Subcutaneous abdominal adipose tissue (tissue), 5 donors: ENCODE results near the gene HSD11B1.

Source experiments
- H3K27ac ChIP-seq: one replicate; pipeline ENCODE4 v1.7.0; 2013; ENCODE audit warnings: low read depth, mild to moderate bottlenecking, inconsistent platforms, low read length, moderate library complexity
- H3K27me3 ChIP-seq, 5 donors: one replicate each; pipeline ENCODE4 v1.7.0; 2013; ENCODE audit warnings: low read length in 5 of 5, inconsistent platforms in 1 of 5; ENCODE audit not compliant: control insufficient read depth in 5 of 5, insufficient read depth in 4 of 5
- H3K36me3 ChIP-seq, 5 donors: one replicate each; pipeline ENCODE4 v1.7.0; 2013; ENCODE audit warnings: low read length in 5 of 5; ENCODE audit not compliant: control insufficient read depth in 5 of 5, insufficient read depth in 5 of 5
- H3K4me1 ChIP-seq, 5 donors: one replicate each; pipeline ENCODE4 v1.7.0; 2013; ENCODE audit warnings: low read length in 5 of 5, mild to moderate bottlenecking in 3 of 5, moderate library complexity in 1 of 5; ENCODE audit not compliant: control insufficient read depth in 5 of 5, insufficient read depth in 5 of 5
- H3K4me3 ChIP-seq, 5 donors: one replicate each; pipeline ENCODE4 v1.7.0; 2013; ENCODE audit warnings: low read length in 5 of 5, low read depth in 1 of 5
- H3K9ac ChIP-seq, 5 donors: one replicate each; pipeline ENCODE4 v1.7.0; 2013; ENCODE audit warnings: low read length in 5 of 5, mild to moderate bottlenecking in 4 of 5, moderate library complexity in 3 of 5
- H3K9me3 ChIP-seq, 5 donors: one replicate each; pipeline ENCODE4 v1.7.0; 2013; ENCODE audit warnings: low read length in 5 of 5; ENCODE audit not compliant: control insufficient read depth in 5 of 5
- donor health status: healthy.
- donor health status: healthy.
- donor health status: healthy.
- donor health status: healthy.
- donor health status: healthy.

Gene HSD11B1

GRCh38 chr1:209720826-209721225 lies 16.2 kb downstream of the HSD11B1 start:
- Histone ChIP-seq H3K27ac (no peak overlapping the region), H3K4me3 (no peak overlapping the region), H3K9me3 (no peaks in the 10 kb centered on the region), H3K9ac (no peak overlapping the region), H3K27me3 (no peaks in the 10 kb centered on the region), H3K36me3 (peaks cover 0 to 3% (median 0%) of the 10 kb centered on the region in 5 donors), H3K4me1 (peaks cover 0 to 12% (median 4%) of the 10 kb centered on the region in 5 donors)

DNA sequence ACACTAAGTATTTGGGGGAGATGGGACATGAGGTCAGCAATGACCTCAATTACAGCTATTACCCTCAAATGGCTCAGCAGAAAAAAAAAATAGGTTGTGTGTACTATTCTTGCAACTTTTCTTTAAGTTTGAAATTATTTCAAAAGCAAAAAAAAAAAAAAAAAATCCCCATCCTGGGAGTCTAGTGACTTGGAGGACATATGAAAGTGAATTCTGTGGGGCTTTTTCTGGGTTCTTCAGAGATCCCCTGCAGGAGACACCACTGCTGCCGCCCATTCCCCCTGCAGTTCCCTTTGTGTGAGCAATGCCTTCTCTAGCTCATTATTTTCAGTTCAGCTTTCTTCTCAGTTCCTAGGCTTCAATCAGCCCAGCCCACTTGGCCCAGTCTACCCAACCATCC lies 16.7 kb downstream of the HSD11B1 start:
- Histone ChIP-seq H3K4me1 (peaks cover 0 to 12% (median 4%) of the 10 kb centered on the region in 5 donors), H3K27ac (no peak overlapping the region), H3K27me3 (no peaks in the 10 kb centered on the region), H3K9ac (no peak overlapping the region), H3K36me3 (peaks cover 0 to 3% (median 0%) of the 10 kb centered on the region in 5 donors), H3K4me3 (no peak overlapping the region), H3K9me3 (no peaks in the 10 kb centered on the region)

- Histone ChIP-seq H3K4me3 (no peak overlapping the region), H3K27me3 (no peaks in the 10 kb centered on the region), H3K36me3 (peaks cover 0 to 3% (median 0%) of the 10 kb centered on the region in 5 donors), H3K9me3 (no peaks in the 10 kb centered on the region), H3K9ac (no peak overlapping the region), H3K27ac (no peak overlapping the region), H3K4me1 (peaks cover 0 to 13% (median 4%) of the 10 kb centered on the region in 5 donors)
These were observed 18.6 kb downstream of the HSD11B1 start for GRCh38 chr1:209723265-209723664.

DNA sequence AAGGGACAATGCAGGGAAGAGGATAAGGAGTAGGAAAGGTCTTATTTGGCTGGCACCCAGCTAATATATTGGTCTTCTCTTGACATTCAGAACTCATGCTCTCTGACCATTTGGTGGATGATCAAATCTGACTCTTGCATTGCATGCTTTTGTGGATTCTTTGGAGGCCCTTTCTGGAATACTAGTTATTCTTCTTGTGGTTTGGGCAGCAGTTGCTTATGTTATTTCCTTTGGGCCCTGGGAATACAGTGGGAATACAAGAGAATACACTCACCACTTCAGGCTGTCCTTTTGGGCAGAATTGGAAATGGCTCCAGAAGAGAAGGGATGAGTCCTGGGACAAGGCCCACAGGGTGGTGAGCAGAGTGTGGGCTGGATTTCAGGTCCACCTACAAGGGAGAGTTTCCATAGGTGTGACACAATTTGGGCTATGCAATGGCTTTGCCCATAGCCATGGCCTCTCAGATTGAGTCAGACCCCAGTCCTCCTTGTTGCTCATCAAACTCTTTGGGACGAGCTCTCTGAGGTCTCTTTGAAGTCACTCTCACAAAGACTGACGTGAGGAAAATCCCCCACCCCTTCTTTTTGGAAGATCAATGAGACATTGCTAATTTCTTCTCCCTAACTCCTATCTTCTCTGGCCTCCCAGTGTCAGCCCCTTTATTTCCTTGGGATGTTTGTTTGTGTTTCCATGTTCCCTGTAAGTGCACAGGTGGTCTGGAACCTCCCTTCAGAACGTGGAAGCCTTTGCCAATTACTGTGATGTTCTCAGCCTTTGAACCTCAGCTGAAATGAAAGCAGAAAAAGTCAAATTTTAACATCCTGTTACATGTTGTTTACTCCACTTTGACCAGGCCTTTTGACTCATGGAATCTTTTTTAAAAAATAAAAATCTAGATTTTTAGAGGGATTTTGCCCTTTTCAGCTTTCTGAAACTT lies 19.4 kb downstream of the HSD11B1 start:
- Histone ChIP-seq H3K4me1 (peaks cover 0 to 18% (median 4%) of the 10 kb centered on the region in 5 donors), H3K27me3 (no peaks in the 10 kb centered on the region), H3K9ac (no peak overlapping the region), H3K36me3 (peaks cover 0 to 3% (median 0%) of the 10 kb centered on the region in 5 donors), H3K27ac (no peak overlapping the region), H3K4me3 (no peak overlapping the region), H3K9me3 (no peaks in the 10 kb centered on the region)

DNA sequence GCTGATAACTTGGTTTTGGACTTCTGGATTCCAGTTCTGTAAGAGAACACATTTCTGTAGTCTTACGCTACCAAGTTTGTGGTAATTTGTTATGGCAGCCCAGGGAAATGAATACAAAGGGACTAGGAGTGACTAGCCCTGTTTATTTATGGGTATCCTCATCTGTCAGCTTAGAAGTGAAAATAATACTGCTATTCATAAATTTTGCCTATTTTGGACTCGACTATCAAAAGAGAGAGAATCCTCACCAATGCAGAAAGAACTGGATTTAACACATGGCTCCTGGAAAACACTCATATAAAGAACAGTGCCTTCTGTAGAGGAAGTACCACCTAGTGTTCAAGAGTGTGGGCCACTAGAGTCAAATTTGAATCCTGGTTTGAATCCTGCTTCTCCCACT lies 22.6 kb downstream of the HSD11B1 start:
- no peak overlapping the region for H3K4me3 ChIP-seq
- H3K9me3 ChIP-seq, result no peaks in the 10 kb centered on the region
- peaks cover 0 to 8% (median 0%) of the 10 kb centered on the region in 5 donors for H3K4me1 ChIP-seq
- no peak overlapping the region for H3K27ac ChIP-seq
- peaks cover 0 to 3% (median 0%) of the 10 kb centered on the region in 5 donors for H3K36me3 ChIP-seq
- no peaks in the 10 kb centered on the region for H3K27me3 ChIP-seq
- no peak overlapping the region for H3K9ac ChIP-seq

- Histone ChIP-seq H3K36me3 (peaks cover 0 to 3% (median 0%) of the 10 kb centered on the region in 5 donors), H3K4me1 (peaks cover 0 to 11% (median 1%) of the 10 kb centered on the region in 5 donors), H3K27me3 (no peaks in the 10 kb centered on the region), H3K9ac (no peak overlapping the region), H3K9me3 (no peaks in the 10 kb centered on the region), H3K4me3 (no peak overlapping the region), H3K27ac (no peak overlapping the region)
These were observed 23.1 kb downstream of the HSD11B1 start for GRCh38 chr1:209727785-209728184.

DNA sequence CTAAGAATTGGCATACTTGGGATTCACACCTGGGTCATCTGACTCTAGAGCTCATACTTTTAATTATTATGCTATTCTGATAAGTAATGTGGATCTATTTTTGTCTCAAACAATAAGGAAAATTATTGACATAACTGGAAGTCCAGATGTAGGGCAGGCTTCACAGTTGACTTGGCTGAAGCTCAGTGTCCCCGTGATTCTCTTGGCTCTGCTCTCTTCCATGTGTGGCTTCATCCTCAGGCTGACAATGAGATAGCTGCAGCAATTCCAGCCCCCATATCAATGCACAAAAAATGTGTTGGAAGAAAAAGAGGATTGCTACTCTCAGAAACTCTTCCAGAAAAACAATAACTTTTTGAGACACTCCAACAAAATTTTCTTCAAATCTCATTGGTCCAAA lies 23.8 kb downstream of the HSD11B1 start:
- peaks cover 0 to 17% (median 8%) of the 10 kb centered on the region in 5 donors for H3K4me1 ChIP-seq
- H3K4me3 ChIP-seq, result no peak overlapping the region
- no peaks in the 10 kb centered on the region for H3K9me3 ChIP-seq
- peaks cover 0 to 3% (median 0%) of the 10 kb centered on the region in 5 donors for H3K36me3 ChIP-seq
- no peaks in the 10 kb centered on the region for H3K27me3 ChIP-seq
- H3K9ac ChIP-seq, result no peak overlapping the region
- no peak overlapping the region for H3K27ac ChIP-seq

GRCh38 chr1:209729436-209729835 lies 24.8 kb downstream of the HSD11B1 start:
- H3K27ac ChIP-seq, result no peak overlapping the region
- peaks cover 8 to 27% (median 18%) of the 10 kb centered on the region in 5 donors for H3K4me1 ChIP-seq
- H3K9ac ChIP-seq, result no peak overlapping the region
- H3K4me3 ChIP-seq, result no peak overlapping the region
- H3K36me3 ChIP-seq, result peaks cover 0 to 3% (median 0%) of the 10 kb centered on the region in 5 donors
- H3K27me3 ChIP-seq, result no peaks in the 10 kb centered on the region
- no peaks in the 10 kb centered on the region for H3K9me3 ChIP-seq

DNA sequence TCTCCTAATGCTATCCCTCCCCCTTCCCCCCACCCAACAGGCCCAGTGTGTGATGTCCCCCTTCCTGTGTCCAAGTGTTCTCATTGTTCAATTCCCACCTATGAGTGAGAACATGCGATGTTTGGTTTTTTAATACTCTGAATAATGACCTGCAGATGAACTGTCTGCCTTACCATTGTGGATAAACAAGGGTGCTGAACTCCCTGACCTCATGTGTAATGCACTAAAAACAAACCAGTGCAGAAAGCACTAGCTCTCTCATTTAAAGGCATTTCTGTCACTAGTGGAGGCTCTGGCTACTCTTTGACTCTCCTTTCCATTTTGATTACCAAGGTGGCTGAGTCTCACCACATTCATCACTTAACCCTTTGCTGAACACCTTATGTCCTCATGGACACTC lies 28.1 kb downstream of the HSD11B1 start:
- no peak overlapping the region for H3K9ac ChIP-seq
- H3K27me3 ChIP-seq, result no peaks in the 10 kb centered on the region
- peak overlapping the region; percentile 64 for H3K27ac ChIP-seq
- H3K4me3 ChIP-seq, result no peak overlapping the region
- H3K4me1 ChIP-seq, result peaks cover 8 to 27% (median 18%) of the 10 kb centered on the region in 5 donors
- H3K9me3 ChIP-seq, result no peaks in the 10 kb centered on the region
- H3K36me3 ChIP-seq, result no peaks in the 10 kb centered on the region

GRCh38 chr1:209733409-209734192 lies 29.0 kb downstream of the HSD11B1 start:
- H3K4me3 ChIP-seq, result no peak overlapping the region
- H3K9ac ChIP-seq, result peak overlapping the region in 1 of 5 donors; percentile 22
- no peaks in the 10 kb centered on the region for H3K36me3 ChIP-seq
- H3K9me3 ChIP-seq, result no peaks in the 10 kb centered on the region
- peaks cover 8 to 23% (median 18%) of the 10 kb centered on the region in 5 donors for H3K4me1 ChIP-seq
- H3K27ac ChIP-seq, result peak overlapping the region; percentile 64
- H3K27me3 ChIP-seq, result no peaks in the 10 kb centered on the region
